Heart left ventricle (tissue), 13 donors: ENCODE results near the gene TBC1D8.

ENCODE experiments used
- POLR2A ChIP-seq, 2 donors: fragments of 450-650 bp; IDR thresholded peaks; one replicate each; pipeline ENCODE4 v1.6.1; 2017; ENCODE audit warnings: antibody characterized with exemption in 2 of 2, mild to moderate bottlenecking in 2 of 2, moderate library complexity in 2 of 2
- TF ChIP-seq, protein P1 (sequence below), 12 donors: fragments of 200-600 bp; sonication (generic) in 4 of 12; IDR thresholded peaks; one replicate each; pipeline versions ENCODE4 v1.5.0 to v1.8.0; 2018 to 2022; ENCODE audit warnings: antibody characterized with exemption in 12 of 12, mild to moderate bottlenecking in 5 of 12
- donor health status: ischemic (EF 13 %, LVEDD 7.1; RV severe dilation, severe dysfunction).
- donor health status: DM: no; HTN: yes; CAD: no.
- donor health status: DM: no; HTN: no; CAD: no.
- donor health status: ischemic (EF 25% LVEDD 6.9; RV normal size, moderate dysfunction).
- donor health status: ischemic (EF 25% LVEDD 5.7; RV mildly dilated, moderate dysfunction).
- donor health status: ischemic (EF 35%, LVEDD 5.7; RV mildly dilated, moderate dysfunction).
- donor health status: nonischemic (EF 11% LVEDD 7.7; RV severe dilation, severe dysfunction).
- donor health status: DM: yes; HTN: yes; CAD: no.
- donor health status: PGD.
- donor health status: ischemic (EF 29% LVEDD 5.4; RV normal size, mild dysfunction).
- donor health status: nonischemic (EF 23%, LVEDD 6.1; RV moderate dilation, normal function).

GRCh38 chr2:101114268-101114783, 36.9 kb downstream of the TBC1D8 start:
- no peak for TF ChIP-seq POLR2A (IDR thresholded peaks at IDR 0.05)
- TF ChIP-seq, protein P1, sequence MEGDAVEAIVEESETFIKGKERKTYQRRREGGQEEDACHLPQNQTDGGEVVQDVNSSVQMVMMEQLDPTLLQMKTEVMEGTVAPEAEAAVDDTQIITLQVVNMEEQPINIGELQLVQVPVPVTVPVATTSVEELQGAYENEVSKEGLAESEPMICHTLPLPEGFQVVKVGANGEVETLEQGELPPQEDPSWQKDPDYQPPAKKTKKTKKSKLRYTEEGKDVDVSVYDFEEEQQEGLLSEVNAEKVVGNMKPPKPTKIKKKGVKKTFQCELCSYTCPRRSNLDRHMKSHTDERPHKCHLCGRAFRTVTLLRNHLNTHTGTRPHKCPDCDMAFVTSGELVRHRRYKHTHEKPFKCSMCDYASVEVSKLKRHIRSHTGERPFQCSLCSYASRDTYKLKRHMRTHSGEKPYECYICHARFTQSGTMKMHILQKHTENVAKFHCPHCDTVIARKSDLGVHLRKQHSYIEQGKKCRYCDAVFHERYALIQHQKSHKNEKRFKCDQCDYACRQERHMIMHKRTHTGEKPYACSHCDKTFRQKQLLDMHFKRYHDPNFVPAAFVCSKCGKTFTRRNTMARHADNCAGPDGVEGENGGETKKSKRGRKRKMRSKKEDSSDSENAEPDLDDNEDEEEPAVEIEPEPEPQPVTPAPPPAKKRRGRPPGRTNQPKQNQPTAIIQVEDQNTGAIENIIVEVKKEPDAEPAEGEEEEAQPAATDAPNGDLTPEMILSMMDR (IDR thresholded peaks at IDR 0.05): no peak
